Transverse colon (tissue), 4 donors: ENCODE results near the gene ARID3B.
"Not testable (repeated sequence)": the region's sequence is repeated elsewhere in the genome, so short reads cannot be mapped to it uniquely, and the experiment has no call there.

ENCODE experiments used
- CTCF ChIP-seq, 5 experiments: fragments of 200-600 bp in 3 of 5; fragments of 450-650 bp in 2 of 5; sonication (generic) in 3 of 5; IDR thresholded peaks; 1 replicate in 2 of 5; 2 replicates in 3 of 5; pipeline ENCODE4 v1.5.1; 2016 to 2017; ENCODE audit warnings: antibody characterized with exemption in 5 of 5, inconsistent platforms in 3 of 5, mild to moderate bottlenecking in 2 of 5, moderate library complexity in 1 of 5
- POLR2AphosphoS5 ChIP-seq, 3 donors: sonication (generic); formaldehyde crosslinking; IDR thresholded peaks; one replicate each; pipeline ENCODE4 v1.6.1; 2016; ENCODE audit warnings: antibody characterized with exemption in 3 of 3

- TF ChIP-seq CTCF, POLR2AphosphoS5 (IDR thresholded peaks at IDR 0.05): not testable (repeated sequence)
These were observed 55.7 kb downstream of the ARID3B start for GRCh38 chr15:74596736-74597135.
